Bronchial epithelial cell (primary cell): Measurements from ENCODE around the gene DFFA. TPM values are rescaled to one million over a fixed set of nuclear protein-coding genes. Genes with fewer than 3 reads are reported as not detected.
A peak's percentile ranks its signal among the peaks of the same experiment; 100 is the strongest.
"Not testable (repeated sequence)": the region's sequence is repeated elsewhere in the genome, so short reads cannot be mapped to it uniquely, and the experiment has no call there.

Experiments
- DNase-seq: peaks from one replicate; pipeline ENCODE4 v3.0.0-alpha.2; 2010; ENCODE audit warnings: low read depth
- FAIRE-seq: peaks from 2 replicates; lab custom pipeline; 2011; peaks lifted over from hg19 to GRCh38; lab: Jason Lieb, UNC
- H3K27me3 ChIP-seq: 2 replicates; pipeline ENCODE4 v1.5.1; 2011; ENCODE audit warnings: low read length; ENCODE audit not compliant: control insufficient read depth, insufficient read depth
- H3K36me3 ChIP-seq: 2 replicates; pipeline ENCODE4 v1.5.1; 2011; ENCODE audit warnings: low read length; ENCODE audit not compliant: control insufficient read depth, insufficient read depth
- H3K4me3 ChIP-seq: 2 replicates; pipeline ENCODE4 v1.5.1; 2011; ENCODE audit warnings: mild to moderate bottlenecking, low read depth, low read length, control low read depth
- total RNA-seq: library from RNA; depleted of rRNA; stranded (reverse); fragments of >200 nt; gene quantifications from 2 replicates; pipeline ENCODE4 v1.2.1, GENCODE V29; 2014
- TF ChIP-seq, protein P1 (sequence below): IDR thresholded peaks from 2 replicates; pipeline ENCODE4 v1.5.1; 2011; ENCODE audit warnings: mild to moderate bottlenecking, moderate library complexity, low read length, control low read depth, inconsistent platforms; ENCODE audit not compliant: insufficient read depth, severe bottlenecking

Gene DFFA
- total RNA-seq, 1 donor from 2014 or later = 55.5 TPM

DNA sequence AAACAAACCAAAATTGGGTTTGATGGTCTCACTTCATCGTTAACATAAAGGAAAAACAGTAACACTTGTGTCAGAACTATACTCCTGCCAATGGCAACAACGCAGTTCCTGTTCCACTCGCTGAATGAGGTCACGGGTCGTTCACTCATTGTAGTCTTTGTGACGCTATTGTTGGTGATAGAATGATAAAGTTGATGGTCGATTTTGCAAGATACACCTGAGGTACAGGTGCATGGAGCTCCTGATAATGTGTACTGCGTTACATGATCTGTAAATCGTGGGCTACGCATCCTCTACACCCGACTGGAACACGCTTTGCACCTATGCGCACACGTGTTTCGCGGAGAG lies 42.5 kb downstream of the DFFA start:
- Histone ChIP-seq H3K36me3 (no peaks in the 10 kb centered on the region), H3K4me3 (peak overlapping the region; percentile 95), H3K27me3 (no peaks in the 10 kb centered on the region)
- FAIRE-seq (no peak), DNase-seq (no peak)
- TF ChIP-seq, protein P1, sequence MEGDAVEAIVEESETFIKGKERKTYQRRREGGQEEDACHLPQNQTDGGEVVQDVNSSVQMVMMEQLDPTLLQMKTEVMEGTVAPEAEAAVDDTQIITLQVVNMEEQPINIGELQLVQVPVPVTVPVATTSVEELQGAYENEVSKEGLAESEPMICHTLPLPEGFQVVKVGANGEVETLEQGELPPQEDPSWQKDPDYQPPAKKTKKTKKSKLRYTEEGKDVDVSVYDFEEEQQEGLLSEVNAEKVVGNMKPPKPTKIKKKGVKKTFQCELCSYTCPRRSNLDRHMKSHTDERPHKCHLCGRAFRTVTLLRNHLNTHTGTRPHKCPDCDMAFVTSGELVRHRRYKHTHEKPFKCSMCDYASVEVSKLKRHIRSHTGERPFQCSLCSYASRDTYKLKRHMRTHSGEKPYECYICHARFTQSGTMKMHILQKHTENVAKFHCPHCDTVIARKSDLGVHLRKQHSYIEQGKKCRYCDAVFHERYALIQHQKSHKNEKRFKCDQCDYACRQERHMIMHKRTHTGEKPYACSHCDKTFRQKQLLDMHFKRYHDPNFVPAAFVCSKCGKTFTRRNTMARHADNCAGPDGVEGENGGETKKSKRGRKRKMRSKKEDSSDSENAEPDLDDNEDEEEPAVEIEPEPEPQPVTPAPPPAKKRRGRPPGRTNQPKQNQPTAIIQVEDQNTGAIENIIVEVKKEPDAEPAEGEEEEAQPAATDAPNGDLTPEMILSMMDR = no peak

DNA sequence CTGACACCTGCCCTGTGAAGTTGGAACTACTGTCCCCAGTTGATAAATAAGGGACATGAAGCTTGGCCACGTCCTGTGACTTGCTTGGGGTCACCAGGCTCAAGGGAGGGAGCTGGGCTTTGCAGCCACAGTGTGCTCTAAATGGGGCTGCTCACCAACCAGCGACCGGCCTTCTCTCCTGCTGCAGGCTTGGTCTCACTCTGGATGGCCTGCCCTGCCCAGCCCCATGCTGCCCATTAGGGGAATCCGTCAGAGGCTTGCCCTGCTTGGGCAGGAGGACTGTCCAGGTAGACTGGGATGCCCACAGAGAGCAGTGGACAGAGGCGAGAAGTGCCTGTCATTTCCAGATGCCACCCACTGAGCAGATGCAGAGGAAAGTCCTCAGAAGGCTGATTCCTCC lies 43.3 kb downstream of the DFFA start:
- H3K27me3 ChIP-seq = no peaks in the 10 kb centered on the region
- H3K36me3 ChIP-seq = no peaks in the 10 kb centered on the region
- FAIRE-seq = no peak
- no peak overlapping the region for H3K4me3 ChIP-seq
- DNase-seq = no peak
- TF ChIP-seq, protein P1 = no peak

DNA sequence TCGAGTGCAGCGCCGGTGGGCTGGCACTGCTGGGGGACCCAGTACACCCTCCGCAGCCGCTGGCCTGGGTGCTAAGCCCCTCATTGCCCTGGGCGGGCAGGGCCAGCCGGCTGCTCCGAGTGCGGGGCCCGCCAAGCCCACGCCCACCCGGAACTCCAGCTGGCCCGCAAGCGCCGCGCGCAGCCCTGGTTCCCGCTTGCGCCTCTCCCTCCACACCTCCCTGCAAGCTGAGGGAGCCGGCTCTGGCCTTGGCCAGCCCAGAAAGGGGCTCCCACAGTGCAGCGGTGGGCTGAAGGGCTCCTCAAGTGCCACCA lies 45.8 kb downstream of the DFFA start:
- not testable (repeated sequence) for H3K27me3 ChIP-seq, FAIRE-seq, H3K36me3 ChIP-seq, DNase-seq, H3K4me3 ChIP-seq

DNA sequence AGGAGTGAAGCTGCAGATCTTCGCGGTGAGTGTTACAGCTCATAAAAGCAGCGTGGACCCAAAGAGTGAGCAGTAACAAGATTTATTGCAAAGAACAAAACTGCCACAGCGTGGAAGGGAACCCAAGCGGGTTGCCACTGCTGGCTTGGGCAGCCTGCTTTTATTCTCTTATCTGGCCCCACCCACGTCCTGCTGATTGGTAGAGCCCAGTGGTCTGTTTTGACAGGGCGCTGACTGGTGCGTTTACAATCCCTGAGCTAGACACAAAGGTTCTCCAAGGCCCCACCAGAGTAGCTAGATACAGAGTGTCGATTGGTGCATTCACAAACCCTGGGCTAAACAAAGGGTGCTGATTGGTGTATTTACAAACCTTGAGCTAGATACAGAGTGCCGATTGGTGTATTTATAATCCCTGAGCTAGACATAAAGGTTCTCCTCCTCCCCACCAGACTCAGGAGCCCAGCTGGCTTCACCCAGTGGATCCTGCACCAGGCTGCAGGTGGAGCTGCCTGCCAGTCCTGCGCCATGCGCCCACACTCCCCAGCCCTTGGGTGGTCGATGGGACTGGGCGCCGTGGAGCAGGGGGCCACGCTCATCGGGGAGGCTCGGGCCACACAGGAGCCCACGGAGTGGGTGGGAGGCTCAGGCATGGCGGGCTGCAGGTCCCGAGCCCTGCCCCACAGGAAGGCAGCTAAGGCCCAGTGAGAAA lies 46.3 kb downstream of the DFFA start:
- FAIRE-seq, H3K4me3 ChIP-seq, H3K36me3 ChIP-seq, H3K27me3 ChIP-seq, DNase-seq: not testable (repeated sequence)

GRCh38 chr1:10424651-10425050 lies 47.7 kb downstream of the DFFA start:
- FAIRE-seq = no peak
- H3K4me3 ChIP-seq = no peak overlapping the region
- H3K27me3 ChIP-seq = no peaks in the 10 kb centered on the region
- TF ChIP-seq, protein P1 = no peak
- no peak for DNase-seq
- H3K36me3 ChIP-seq = peaks cover 3% of the 10 kb centered on the region

- no peaks in the 10 kb centered on the region for H3K27me3 ChIP-seq
- FAIRE-seq = no peak
- H3K4me3 ChIP-seq = no peak overlapping the region
- TF ChIP-seq, protein P1 = no peak
- DNase-seq = no peak
- peaks cover 5% of the 10 kb centered on the region for H3K36me3 ChIP-seq
Measured at GRCh38 chr1:10424034-10424433, 48.3 kb downstream of the DFFA start.

DNA sequence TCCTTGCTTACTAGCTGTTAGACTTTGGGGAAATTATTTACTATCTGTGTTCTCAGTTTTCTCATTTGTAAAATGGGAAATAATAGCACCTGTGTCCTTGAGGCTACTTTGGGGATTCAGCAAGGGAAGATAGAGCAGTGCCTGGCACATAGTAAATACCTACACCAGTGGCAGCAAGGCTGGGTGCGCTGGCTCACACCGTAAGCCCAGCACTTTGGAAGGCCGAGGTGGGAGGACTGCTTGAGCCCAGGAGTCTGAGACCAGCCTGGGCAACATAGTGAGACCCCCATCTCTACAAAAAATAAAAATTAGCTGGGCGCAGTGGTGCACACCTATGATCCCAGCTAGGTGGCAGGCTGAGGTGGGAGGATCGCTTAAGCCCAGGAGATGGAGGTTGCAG lies 50.7 kb downstream of the DFFA start:
- TF ChIP-seq, protein P1 = no peak
- DNase-seq = no peak
- FAIRE-seq = no peak
- Histone ChIP-seq H3K4me3 (no peak overlapping the region), H3K36me3 (peaks cover 13% of the 10 kb centered on the region), H3K27me3 (no peaks in the 10 kb centered on the region)
